RWPE2 (cell line): ENCODE results near the gene REM2.

Source experiments
- ATAC-seq: fragments of 200-7000 bp; cut with Tn5 transposase; 3 replicates; pipeline ENCODE4 v1.9.1; 2021; ENCODE audit warnings: low read depth
- DNase-seq: peaks from one replicate; pipeline ENCODE4 v3.0.0-alpha.2; 2020; ENCODE audit warnings: low spot score
- H3K27ac ChIP-seq: fragments of 450-650 bp; 2 replicates; pipeline ENCODE4 v1.5.1; 2017; ENCODE audit warnings: mild to moderate bottlenecking; ENCODE audit not compliant: poor library complexity, severe bottlenecking
- H3K27me3 ChIP-seq: fragments of 250-450 bp; sonication (Bioruptor Pico); 2 replicates; pipeline ENCODE4 v1.5.1; 2021; ENCODE audit warnings: mild to moderate bottlenecking, moderate library complexity; ENCODE audit not compliant: insufficient read depth, poor library complexity, severe bottlenecking
- H3K36me3 ChIP-seq: fragments of 250-450 bp; sonication (Bioruptor Pico); 2 replicates; pipeline ENCODE4 v1.5.1; 2020; ENCODE audit warnings: low read depth, mild to moderate bottlenecking, moderate library complexity
- H3K4me1 ChIP-seq: fragments of 250-450 bp; sonication (Bioruptor Pico); 2 replicates; pipeline ENCODE4 v1.5.1; 2021; ENCODE audit warnings: mild to moderate bottlenecking, moderate library complexity; ENCODE audit not compliant: insufficient read depth, poor library complexity, severe bottlenecking
- H3K4me3 ChIP-seq: fragments of 250-450 bp; sonication (Bioruptor Pico); 2 replicates; pipeline ENCODE4 v1.5.1; 2021; ENCODE audit warnings: mild to moderate bottlenecking, moderate library complexity; ENCODE audit not compliant: severe bottlenecking
- H3K9me3 ChIP-seq: fragments of 250-450 bp; sonication (Bioruptor Pico); 2 replicates; pipeline ENCODE4 v1.5.1; 2021; ENCODE audit warnings: mild to moderate bottlenecking, moderate library complexity; ENCODE audit not compliant: severe bottlenecking
- TF ChIP-seq, protein P1 (sequence below): fragments of 450-650 bp; IDR thresholded peaks from one replicate; pipeline ENCODE4 v1.5.1; 2017; ENCODE audit warnings: mild to moderate bottlenecking, moderate library complexity; ENCODE audit not compliant: poor library complexity, severe bottlenecking

Gene REM2

DNA sequence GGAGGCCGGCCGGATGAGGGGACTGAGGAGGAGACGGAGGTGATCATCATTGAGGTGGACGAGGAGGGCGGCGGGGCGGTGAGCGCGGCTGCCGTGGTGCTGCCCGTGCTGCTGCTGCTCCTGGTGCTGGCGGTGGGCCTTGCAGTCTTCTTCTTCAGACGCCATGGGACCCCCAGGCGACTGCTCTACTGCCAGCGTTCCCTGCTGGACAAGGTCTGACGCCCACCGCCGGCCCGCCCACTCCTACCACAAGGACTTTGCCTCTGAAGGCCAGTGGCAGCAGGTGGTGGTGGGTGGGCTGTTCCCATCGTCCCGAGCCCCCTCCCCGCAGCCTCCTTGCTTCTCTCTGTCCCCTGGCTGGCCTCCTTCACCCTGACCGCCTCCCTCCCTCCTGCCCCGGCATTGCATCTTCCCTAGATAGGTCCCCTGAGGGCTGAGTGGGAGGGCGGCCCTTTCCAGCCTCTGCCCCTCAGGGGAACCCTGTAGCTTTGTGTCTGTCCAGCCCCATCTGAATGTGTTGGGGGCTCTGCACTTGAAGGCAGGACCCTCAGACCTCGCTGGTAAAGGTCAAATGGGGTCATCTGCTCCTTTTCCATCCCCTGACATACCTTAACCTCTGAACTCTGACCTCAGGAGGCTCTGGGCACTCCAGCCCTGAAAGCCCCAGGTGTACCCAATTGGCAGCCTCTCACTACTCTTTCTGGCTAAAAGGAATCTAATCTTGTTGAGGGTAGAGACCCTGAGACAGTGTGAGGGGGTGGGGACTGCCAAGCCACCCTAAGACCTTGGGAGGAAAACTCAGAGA is 37.0 kb upstream of the REM2 start:
- no peaks in the 10 kb centered on the region for H3K9me3 ChIP-seq
- no peaks in the 10 kb centered on the region for H3K27me3 ChIP-seq
- H3K4me1 ChIP-seq: peaks cover 46% of the 10 kb centered on the region
- TF ChIP-seq, protein P1, sequence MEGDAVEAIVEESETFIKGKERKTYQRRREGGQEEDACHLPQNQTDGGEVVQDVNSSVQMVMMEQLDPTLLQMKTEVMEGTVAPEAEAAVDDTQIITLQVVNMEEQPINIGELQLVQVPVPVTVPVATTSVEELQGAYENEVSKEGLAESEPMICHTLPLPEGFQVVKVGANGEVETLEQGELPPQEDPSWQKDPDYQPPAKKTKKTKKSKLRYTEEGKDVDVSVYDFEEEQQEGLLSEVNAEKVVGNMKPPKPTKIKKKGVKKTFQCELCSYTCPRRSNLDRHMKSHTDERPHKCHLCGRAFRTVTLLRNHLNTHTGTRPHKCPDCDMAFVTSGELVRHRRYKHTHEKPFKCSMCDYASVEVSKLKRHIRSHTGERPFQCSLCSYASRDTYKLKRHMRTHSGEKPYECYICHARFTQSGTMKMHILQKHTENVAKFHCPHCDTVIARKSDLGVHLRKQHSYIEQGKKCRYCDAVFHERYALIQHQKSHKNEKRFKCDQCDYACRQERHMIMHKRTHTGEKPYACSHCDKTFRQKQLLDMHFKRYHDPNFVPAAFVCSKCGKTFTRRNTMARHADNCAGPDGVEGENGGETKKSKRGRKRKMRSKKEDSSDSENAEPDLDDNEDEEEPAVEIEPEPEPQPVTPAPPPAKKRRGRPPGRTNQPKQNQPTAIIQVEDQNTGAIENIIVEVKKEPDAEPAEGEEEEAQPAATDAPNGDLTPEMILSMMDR: no peak
- H3K27ac ChIP-seq: peak overlapping the region; percentile 97
- no peak for DNase-seq
- ATAC-seq: no peak
- H3K4me3 ChIP-seq: no peak overlapping the region
- peaks cover 58% of the 10 kb centered on the region for H3K36me3 ChIP-seq

DNA sequence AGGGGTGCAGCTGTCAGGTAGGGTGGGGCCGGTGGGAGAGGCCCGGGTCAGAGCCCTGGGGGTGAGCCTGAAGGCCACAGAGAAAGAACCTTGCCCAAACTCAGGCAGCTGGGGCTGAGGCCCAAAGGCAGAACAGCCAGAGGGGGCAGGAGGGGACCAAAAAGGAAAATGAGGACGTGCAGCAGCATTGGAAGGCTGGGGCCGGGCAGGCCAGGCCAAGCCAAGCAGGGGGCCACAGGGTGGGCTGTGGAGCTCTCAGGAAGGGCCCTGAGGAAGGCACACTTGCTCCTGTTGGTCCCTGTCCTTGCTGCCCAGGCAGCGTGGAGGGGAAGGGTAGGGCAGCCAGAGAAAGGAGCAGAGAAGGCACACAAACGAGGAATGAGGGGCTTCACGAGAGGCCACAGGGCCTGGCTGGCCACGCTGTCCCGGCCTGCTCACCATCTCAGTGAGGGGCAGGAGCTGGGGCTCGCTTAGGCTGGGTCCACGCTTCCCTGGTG is 36.2 kb upstream of the REM2 start:
- no peak for ATAC-seq
- DNase-seq: no peak
- peaks cover 49% of the 10 kb centered on the region for H3K36me3 ChIP-seq
- TF ChIP-seq, protein P1: no peak
- H3K4me1 ChIP-seq: peaks cover 55% of the 10 kb centered on the region
- no peaks in the 10 kb centered on the region for H3K27me3 ChIP-seq
- no peaks in the 10 kb centered on the region for H3K9me3 ChIP-seq
- H3K4me3 ChIP-seq: no peak overlapping the region
- H3K27ac ChIP-seq: peak overlapping the region; percentile 97

DNA sequence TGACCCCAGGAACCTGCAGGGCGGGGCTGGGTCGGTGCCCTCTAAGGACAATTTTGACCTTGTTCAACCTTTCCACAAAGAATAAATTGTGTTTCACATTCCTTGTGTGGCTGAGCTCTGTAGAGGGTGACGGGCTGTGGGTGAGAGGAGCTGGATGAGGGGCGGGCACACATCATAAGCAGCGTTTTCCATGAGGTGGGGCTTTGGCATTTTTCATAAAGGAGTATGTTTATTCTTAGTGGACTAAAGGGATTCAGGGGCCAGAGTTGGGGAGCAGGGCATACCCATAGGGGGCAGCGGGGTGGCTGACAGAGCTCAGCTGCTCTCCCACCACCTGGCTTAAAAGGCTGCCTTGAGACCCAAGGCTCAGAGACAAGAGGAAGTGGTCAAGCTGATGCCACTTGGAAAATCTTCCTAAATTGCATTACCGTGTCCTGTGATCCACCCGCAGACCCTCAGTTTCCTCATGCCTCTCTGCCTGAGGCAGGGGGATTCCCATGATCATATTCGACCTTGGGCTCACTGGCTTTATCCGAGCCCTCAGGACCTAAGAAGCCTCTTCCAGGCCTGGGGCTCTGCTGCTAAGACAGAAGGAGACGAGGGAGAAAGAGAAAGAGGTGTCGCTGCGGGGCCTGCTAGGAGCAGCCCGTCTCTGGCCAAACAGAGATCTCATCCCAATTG is 35.2 kb upstream of the REM2 start:
- H3K27me3 ChIP-seq: no peaks in the 10 kb centered on the region
- H3K4me1 ChIP-seq: peaks cover 60% of the 10 kb centered on the region
- TF ChIP-seq, protein P1: peak; percentile 10
- H3K9me3 ChIP-seq: no peaks in the 10 kb centered on the region
- H3K27ac ChIP-seq: peak overlapping the region; percentile 97
- peaks cover 40% of the 10 kb centered on the region for H3K36me3 ChIP-seq
- H3K4me3 ChIP-seq: no peak overlapping the region
- no peak for DNase-seq
- ATAC-seq: peak; percentile 0; the same call in 2 of the 3 replicates

DNA sequence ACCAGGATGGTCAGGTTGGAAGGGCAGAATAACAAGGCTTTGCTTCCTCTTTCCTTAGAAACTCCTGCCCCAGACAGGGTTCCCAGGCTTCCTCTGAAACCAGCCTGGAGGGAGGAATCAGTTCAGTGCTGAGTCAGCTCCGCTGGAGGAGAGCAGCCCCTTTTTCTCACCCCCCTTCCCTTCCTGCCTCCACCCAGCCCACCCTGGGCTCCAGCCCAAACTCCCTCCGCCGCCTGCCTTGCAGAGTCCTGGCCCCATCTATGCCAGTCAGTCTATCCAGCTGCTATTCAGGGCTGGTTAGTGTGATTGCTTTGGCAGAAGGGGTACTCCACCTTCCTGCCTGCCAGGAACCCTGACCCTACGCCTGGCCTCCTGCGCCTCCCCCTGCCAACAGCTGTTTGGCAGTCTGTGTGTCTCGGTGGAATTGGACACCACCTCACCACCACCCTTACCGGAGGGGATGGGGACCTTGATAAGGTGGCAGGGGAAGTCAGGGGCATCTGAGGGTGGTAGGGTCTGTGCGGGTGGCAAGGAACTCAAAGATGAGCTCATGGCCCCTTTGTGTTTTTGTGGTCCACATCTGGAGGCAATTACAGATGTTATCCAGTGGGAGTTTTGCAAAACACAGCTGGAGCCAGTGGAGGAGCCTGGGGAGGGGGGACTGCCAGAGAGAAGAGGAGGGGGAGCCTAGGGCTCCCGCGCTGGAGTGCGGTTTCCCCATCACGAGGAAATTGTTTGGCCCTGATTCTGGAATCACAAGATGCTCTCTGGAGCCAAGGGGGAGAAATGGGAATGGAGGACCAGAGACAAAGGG is 34.5 kb upstream of the REM2 start:
- peak overlapping the region; percentile 97 for H3K27ac ChIP-seq
- DNase-seq (peak; percentile 78), ATAC-seq (peak; percentile 48)

More for the DNA sequence above, 34.5 kb upstream of the REM2 start:
- Histone ChIP-seq H3K4me1 (peaks cover 66% of the 10 kb centered on the region), H3K9me3 (no peaks in the 10 kb centered on the region), H3K27me3 (no peaks in the 10 kb centered on the region), H3K36me3 (peaks cover 32% of the 10 kb centered on the region), H3K4me3 (no peak overlapping the region)
- TF ChIP-seq, protein P1: no peak
